Measurements from ENCODE around the gene COQ2. TPM values are rescaled to one million over a fixed set of nuclear protein-coding genes. Genes with fewer than 3 reads are reported as not detected.

COQ2 gene
- total RNA-seq, 2 donors from 2014 or later, result 2.1 to 4.6 TPM

DNA sequence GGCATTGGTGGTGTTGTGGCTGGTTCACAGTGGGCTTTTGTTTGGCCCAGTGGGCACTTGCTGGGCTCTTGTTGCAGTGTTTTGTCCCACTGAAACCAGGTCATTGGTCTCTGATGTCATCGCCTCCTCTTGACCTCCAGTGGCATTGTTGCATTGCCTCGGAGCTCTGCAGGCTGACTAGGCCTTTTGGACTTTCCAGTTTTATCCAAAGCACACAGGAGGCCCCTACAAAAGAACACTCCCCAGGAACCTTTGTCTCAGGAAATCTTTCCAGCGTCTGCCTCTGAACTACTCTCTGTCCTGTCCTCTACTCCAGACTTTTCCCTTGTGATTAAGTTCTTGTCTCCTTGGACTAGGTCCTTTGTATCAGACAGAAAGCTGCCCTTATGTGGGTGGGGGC, 54.8 kb downstream of the COQ2 start:
- Histone ChIP-seq H3K27me3 (no peaks in the 10 kb centered on the region), H3K4me1 (no peaks in the 10 kb centered on the region), H3K36me3 (replicated peaks in 1 of 2; ENCODE audit: insufficient read depth in 1 of 2, low read depth in 2 of 2) (no peaks in the 10 kb centered on the region), H3K27ac (no peak overlapping the region), H3K4me3 (no peak overlapping the region), H3K9me3 (no peaks in the 10 kb centered on the region)
- TF ChIP-seq, protein P1, sequence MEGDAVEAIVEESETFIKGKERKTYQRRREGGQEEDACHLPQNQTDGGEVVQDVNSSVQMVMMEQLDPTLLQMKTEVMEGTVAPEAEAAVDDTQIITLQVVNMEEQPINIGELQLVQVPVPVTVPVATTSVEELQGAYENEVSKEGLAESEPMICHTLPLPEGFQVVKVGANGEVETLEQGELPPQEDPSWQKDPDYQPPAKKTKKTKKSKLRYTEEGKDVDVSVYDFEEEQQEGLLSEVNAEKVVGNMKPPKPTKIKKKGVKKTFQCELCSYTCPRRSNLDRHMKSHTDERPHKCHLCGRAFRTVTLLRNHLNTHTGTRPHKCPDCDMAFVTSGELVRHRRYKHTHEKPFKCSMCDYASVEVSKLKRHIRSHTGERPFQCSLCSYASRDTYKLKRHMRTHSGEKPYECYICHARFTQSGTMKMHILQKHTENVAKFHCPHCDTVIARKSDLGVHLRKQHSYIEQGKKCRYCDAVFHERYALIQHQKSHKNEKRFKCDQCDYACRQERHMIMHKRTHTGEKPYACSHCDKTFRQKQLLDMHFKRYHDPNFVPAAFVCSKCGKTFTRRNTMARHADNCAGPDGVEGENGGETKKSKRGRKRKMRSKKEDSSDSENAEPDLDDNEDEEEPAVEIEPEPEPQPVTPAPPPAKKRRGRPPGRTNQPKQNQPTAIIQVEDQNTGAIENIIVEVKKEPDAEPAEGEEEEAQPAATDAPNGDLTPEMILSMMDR (IDR thresholded peaks at IDR 0.05), result no peak
- WGBS, 2 donors, result 80 to 85% methylated on average over 1 to 3 of the region's 3 CpGs
- DNase-seq (no peak), ATAC-seq (no peak)
- intact Hi-C loops (cut with DNase I), result no loop called here

DNA sequence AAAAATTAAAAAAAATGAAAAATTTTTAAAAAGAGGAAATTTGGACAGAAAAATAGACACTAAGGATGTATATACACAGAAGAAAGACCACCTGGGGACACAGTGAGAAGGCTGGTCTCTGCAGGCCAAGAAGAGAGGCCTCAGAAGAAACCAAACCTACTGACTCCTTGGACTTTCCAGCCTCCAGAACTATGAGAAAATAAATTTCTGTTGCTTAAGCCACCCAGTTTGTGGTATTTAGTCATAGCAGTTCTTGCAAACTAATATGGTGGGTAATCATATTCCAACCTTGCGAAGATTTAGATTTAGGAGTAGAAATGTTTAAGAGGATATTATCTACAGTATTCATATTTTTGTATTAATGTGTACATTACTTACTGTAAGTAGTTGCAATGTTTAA, 56.4 kb downstream of the COQ2 start:
- no peaks in the 10 kb centered on the region for H3K36me3 ChIP-seq (replicated peaks in 1 of 2; ENCODE audit: insufficient read depth in 1 of 2, low read depth in 2 of 2)
- TF ChIP-seq, protein P1 (IDR thresholded peaks at IDR 0.05), result no peak
- TF ChIP-seq POLR2A (IDR thresholded peaks at IDR 0.05), result no peak
- WGBS, 2 donors, result 100% methylated on average over 1 of the region's 1 CpG

DNA sequence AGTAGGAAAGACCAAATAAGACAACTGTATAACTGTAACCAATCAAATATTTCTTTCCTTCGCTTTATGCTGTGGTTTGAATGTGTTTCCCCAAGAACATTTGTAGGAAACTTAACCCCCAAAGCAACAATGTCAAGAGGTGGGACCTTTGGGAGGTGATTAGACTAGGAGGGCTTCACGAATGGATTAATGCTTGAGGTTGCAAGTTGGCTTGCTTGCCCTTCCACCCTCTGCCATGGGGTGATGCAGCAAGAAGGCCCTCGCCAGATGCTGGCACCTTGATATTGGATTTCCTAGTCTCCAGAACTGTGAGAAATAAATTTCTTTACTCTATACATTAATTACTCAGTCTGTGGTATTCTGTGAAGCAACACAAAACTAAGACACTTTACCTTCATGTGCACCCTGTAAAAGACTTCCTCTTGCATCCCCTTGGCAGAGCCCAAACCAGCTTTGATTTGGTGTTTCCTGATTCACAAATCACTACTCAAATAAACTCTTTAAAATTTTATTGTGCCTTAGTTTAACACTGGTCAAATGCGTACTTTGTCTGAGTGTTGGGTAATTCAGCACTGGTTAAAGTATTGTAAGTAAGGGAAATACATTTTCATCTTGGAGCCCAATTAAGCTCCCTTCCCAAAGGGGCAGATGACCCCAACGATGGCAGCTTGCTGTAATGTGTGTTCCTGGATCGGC, 59.9 kb downstream of the COQ2 start:
- no peak for ATAC-seq
- intact Hi-C loops (cut with DNase I), result no loop called here

More for the DNA sequence above, 56.4 kb downstream of the COQ2 start:
- Histone ChIP-seq H3K27ac (no peak overlapping the region), H3K27me3 (no peaks in the 10 kb centered on the region), H3K4me3 (no peak overlapping the region), H3K9me3 (no peaks in the 10 kb centered on the region), H3K4me1 (no peaks in the 10 kb centered on the region)
- intact Hi-C loops (cut with DNase I), result no loop called here
- DNase-seq, result no peak
- no peak for ATAC-seq

DNA sequence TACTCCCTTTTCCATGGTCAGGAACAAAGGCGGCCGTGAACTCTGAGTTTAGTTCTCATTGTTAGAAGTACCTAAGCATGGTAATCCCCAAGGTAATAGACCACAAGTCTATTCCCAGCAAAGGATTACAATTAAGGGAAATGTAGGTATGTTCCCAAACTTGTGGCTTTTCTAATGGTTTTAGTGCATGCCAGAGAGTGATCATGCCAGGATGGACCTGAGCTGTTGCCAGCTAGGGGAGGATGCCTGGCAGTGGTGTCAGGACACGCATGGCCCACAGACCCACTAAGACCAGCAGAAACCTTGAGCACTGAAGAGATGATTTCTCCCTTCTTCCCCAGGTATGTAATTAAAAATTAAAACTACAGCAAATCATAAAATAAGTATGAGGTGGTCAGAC, 60.8 kb downstream of the COQ2 start:
- WGBS, 2 donors, result 96 to 98% methylated on average over 3 of the region's 3 CpGs
- DNase-seq, result no peak
- H3K4me1 ChIP-seq, result peaks cover 5% of the 10 kb centered on the region
- no peak for ATAC-seq
- no peaks in the 10 kb centered on the region for H3K36me3 ChIP-seq (replicated peaks in 1 of 2; ENCODE audit: insufficient read depth in 1 of 2, low read depth in 2 of 2)
- no peaks in the 10 kb centered on the region for H3K9me3 ChIP-seq
- no peak overlapping the region for H3K27ac ChIP-seq
- no peak overlapping the region for H3K4me3 ChIP-seq
- H3K27me3 ChIP-seq, result no peaks in the 10 kb centered on the region
- TF ChIP-seq, protein P1 (IDR thresholded peaks at IDR 0.05), result no peak
- TF ChIP-seq POLR2A (IDR thresholded peaks at IDR 0.05), result no peak
- intact Hi-C loops (cut with DNase I), result no loop called here

More for the DNA sequence above, 59.9 kb downstream of the COQ2 start:
- no peaks in the 10 kb centered on the region for H3K9me3 ChIP-seq
- WGBS, 2 donors, result 87 to 89% methylated on average over 6 of the region's 6 CpGs
- H3K27ac ChIP-seq, result no peak overlapping the region
- TF ChIP-seq POLR2A (IDR thresholded peaks at IDR 0.05), result no peak
- TF ChIP-seq, protein P1 (IDR thresholded peaks at IDR 0.05), result no peak
- H3K27me3 ChIP-seq, result no peaks in the 10 kb centered on the region
- H3K36me3 ChIP-seq (replicated peaks in 1 of 2; ENCODE audit: insufficient read depth in 1 of 2, low read depth in 2 of 2), result no peaks in the 10 kb centered on the region
- no peak overlapping the region for H3K4me3 ChIP-seq
- H3K4me1 ChIP-seq, result no peaks in the 10 kb centered on the region
- DNase-seq, result no peak

DNA sequence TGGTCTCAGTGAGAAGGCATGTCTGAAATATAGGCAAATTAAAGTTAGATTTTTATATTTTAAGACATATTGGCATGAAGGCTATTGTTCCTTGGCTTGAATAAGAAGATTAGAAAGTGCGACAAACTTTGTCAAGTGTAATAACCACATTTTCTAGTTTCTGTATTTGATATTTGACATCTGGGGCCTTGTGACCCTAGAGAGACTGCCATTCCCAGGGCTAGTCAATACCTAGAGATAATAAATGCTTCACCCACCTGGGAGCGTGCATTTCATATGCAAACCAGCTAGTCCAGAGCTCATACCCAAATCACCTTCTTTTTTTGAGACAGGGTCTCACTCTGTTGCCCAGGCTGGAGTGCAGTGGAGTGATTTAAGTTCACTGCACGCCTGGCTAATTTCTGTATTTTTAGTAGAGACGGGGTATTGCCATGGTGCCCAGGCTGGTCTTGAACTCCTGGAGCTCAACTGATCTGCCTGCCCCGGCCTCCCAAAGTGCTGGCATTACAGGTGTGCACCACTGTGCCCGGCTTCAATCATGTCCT, 62.6 kb downstream of the COQ2 start:
- Histone ChIP-seq H3K4me1 (peaks cover 11% of the 10 kb centered on the region), H3K9me3 (no peaks in the 10 kb centered on the region), H3K36me3 (replicated peaks in 1 of 2; ENCODE audit: insufficient read depth in 1 of 2, low read depth in 2 of 2) (no peaks in the 10 kb centered on the region), H3K27ac (no peak overlapping the region), H3K27me3 (no peaks in the 10 kb centered on the region), H3K4me3 (no peak overlapping the region)
- intact Hi-C loops (cut with DNase I), result no loop called here
- no peak for ATAC-seq
- WGBS, 2 donors, result 94 to 95% methylated on average over 6 of the region's 6 CpGs
- no peak for TF ChIP-seq POLR2A (IDR thresholded peaks at IDR 0.05)
- TF ChIP-seq, protein P1 (IDR thresholded peaks at IDR 0.05), result no peak
- DNase-seq, result no peak
